ENCODE measurements around the gene ASAP3.
A peak's percentile ranks its signal among the peaks of the same experiment; 100 is the strongest.

The ASAP3 gene

DNA sequence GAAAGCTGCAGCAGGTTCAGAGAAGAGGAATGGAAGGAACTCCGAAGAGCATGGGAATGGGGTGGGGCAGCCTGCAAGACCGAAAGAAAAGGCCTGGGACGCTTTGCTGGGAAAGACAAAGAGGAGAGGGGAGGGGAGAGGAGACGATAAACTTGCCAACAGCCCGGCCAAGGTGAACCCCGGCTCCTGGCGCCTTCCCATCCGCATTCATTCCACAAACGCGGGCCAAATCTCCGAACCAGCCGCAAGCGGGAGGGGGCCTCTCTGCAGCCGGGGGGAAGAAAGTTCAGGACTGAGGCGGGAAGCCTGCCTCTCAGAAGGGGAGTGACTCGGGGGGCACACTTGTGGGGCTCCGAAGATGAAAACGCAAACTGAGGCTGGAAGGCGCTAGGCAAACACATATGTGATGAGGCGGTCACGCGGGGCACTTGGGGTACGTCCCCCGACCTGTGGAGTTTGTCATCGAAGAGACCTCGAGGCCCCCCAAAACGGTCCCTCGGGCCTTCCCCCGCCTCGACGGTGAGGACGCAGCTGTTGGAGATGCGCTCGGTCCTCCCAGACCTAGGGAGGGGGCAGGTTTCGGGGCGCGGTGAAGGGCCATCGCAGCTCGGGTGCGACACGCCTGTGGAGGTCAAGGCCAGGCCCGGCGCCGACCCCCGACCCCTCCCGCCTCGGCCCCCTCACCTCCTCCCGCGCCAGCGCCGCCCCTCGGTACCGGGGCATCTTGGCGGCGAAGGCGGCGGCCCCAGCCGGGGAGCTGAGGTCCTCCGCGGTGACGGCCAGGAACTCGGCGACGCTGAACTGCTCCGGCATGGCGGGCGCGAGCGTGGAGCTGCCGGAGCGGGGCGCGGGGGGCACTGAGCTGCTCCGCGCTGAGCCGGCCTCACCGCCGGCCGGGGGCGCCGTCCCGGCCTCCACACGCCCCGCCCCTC is at the start of gene ASAP3:
ASAP3 (minus strand) TSS at position 859 of the 932 bp plus-strand sequence; CDS start at position 813, 46 bp downstream.
- no peak for DNase-seq

DNA sequence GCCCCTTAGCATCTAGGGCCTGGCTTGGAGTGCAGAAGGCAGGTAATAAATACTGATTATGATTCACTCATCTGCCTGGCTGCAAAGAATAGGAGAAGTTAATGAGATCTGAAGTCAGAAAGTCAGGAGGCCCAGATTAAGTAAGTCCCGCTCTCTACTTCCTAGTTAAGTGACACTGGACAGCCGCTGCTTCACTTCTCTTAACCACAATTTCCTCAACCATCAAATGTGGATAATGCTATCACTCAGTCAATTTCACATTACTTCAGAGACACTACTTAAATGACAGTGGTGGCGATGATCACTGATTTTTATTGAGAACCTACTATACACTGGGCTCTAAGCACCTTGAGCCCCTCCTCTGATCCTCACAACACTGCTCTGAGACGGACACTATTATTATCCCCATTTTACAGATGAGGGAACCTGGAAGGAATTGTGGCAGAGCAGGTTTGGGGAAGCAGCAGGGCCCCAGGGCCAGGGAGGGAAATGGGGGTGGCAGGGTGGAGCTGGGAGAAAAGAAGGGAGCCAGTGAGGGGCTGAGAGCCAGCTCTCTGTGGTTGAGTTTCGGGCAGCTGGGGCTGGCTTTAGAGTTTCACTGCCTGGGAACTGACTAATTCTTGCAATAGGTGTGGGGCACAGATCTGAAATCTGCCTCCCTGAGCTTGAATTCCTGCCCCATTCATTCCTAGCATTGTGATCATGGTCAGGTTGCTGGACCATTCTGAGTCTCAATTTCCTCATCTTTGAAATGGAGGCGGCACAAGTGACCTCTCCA is 49.5 kb upstream of the ASAP3 start:
- no peak for DNase-seq

DNA sequence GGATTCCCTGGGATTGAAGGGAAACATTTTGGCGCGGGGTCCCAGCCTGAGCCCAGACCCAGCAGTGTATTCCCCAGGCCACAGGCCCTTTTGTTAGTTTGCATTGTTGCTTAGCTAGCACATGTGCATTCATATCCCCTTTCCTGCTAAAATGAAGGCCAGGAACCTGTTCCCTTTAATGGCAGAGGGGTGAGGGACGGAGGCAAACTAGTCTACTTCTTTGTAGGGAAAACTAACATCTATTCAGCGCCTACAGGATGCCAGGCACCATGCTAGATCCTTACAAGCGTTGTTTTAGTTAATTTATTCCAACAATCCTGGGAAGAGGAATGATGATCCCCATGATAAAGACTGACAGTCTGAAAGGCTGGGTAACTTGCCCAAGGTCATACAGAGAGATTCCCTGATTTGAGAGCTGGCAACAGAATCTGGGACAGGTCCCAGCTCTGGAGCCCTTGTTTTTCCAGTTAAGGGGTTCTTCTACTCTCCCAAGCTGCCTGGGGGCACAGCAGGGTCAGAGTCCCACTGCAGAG is 47.6 kb upstream of the ASAP3 start:
- DNase-seq, result no peak

DNA sequence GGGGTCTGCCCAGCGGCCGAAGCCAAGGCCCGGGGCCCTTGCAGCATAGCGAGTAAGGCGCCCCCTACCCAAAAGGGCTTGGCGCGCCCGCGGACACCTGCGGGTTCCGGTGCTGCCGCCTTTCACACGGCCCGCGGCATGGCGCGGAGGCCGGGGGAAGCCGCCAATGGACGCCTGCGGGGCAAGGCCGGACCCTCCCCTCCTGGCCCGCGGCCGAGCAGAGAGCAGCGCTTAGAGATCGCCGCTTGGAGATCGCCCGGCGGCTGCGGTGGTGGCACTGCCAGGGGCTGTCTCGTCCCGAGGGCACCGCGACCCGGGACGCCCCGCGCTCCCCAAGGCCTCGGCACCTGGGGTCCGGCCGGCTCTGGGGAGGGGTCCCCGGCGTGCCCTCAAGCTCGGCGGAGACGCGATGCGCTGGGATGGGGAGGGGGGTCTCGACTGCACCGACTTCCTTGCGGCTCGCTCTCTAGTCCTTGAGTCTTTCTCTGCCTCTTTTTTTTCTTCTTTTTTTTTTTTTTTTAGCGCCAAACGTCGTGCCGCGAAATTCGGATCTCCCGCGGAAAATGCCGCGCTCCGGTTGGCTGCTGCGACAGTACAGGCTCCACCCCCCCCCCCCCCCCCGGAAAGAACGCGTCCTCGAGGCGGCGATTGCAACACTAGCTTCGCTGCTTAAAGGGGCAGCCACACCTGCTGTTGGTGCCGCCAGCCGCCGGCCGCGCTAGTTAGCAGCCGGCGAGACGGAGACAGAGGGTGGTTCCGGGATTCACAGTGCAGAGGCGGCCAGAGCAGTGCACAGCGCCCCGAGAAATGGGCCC is 47.0 kb upstream of the ASAP3 start, which contains the start of gene E2F2:
E2F2 (minus strand) TSS at position 487 of the 815 bp plus-strand sequence; CDS start at position 47, 440 bp downstream.
- peak; percentile 66 to 71 for DNase-seq

DNA sequence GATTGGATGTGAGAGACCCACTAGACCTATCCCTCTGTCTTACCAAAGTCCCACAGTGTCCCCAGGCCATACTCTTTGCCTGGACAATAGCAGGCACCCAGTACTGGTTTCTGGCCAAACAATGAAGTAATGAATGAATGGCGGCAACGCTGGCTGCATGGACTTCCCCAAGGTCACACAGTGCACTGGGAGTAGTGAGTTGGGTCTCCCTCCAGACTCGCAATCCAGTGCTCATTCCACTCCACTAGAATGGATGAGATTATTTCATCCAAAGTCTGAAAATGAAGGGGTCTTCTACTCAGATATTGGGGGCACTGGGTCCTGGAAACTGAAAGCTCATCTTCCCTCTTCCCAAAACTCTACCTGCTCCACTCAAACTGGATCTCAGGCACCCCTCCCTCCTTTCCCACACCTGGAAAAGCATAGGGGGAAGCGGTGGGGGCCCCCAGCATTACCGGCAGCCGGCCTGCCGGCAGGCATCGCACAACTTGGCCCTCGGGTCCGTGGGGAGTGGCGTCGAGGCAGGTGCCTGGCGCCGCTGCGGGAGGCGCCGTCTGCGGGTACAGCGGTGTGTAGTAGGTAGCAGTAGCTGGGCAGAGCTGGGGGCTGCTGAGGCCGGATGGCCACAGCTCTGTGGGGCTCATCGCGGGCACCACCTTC is 46.2 kb upstream of the ASAP3 start:
- DNase-seq, result peak in 1 of 2 donors; percentile 28

DNA sequence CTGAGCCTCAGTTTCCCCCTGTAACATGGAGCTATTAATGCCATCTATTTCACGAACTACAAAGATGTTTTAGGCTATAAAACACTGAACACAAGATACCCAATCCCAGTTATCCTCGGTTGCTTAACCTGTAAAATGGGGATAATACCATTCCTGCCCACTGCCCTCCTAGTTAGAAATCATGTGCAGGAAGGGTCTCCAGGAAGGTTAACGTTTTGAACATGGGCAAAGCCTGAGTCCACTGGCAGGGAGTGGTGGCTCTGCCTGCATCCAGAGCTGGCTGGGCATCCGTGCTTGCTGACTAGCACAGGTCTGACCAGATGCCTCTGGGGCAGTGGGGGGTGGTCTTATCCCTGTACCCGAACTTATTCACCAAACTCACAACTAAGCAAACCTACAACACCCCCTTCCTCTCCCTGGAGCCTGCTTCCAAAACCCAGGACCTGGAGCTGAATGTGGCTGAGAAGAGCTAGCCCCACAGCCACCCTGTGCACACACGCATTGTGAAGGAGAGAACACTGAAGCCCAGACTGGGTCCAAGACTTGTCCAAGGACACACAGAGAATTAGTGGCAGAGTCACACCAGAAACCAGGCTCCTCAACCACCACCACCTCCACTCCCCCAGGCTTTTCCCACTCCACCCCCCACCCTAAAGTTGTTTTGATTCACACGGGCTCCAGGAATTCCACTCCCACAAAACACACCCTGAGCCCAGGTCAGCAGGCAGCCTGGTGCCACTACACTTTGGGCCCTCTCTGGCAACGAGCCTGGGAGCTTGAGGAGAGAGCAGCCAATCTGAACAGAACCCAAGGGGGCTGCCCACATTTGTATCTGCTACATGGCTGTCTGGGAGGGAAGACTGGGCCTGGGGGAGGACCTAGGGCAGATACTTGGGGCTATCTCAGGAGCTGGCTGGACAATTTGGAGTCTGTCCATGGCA is 45.4 kb upstream of the ASAP3 start:
- DNase-seq, result no peak

DNA sequence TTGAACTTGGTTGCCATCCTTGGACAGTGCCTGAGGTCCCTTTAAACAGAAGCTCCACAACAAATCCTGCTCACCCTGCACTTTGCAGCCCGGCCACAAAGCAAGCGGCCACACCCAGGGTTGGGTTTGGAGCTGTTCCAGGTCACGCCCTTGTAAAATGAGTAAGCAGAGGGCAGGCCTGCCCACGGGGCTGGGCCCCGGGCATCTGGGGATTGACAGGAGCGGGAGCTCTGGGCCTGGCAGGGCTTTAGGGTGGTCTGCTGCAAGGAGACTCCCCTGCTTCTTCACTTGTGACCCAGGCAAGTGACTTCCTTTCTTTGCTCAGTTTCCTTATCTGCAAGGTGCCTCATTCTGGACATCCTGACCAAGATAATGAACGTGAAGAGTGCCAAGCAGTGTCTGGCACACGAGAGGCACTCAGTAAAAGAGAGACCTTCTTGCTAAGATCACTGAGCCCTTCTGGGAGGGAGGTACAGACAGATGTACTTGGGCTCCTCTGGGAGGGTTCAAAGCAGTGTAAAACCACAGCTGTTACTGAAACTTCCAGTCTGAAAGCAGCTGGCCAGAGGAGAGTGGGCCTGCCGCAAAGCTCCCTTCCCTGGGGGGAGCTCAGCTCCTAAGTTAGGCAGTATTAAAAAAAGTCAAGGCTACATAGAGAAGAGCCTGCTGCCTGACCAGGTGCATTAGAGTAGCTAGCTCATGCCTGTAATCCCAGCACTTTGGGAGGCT is 44.4 kb upstream of the ASAP3 start:
- DNase-seq, result peak; percentile 74 to 79

DNA sequence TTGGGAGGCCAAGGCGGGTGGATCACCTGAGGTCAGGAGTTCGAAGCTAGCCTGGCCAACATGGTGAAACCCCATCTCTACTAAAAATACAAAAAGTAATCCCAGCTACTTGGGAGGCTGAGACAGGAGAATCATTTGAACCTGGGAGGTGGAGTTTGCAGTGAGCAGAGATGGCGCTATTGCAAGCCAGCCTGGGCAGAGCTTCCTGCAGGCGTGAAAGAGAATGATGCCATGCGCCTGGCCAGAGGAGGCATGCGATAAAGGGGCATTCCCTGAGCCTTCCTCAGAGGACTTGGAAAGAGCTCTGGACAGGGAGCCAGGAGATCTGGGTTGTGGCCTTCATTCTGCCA is 43.9 kb upstream of the ASAP3 start:
- no peak for DNase-seq

DNA sequence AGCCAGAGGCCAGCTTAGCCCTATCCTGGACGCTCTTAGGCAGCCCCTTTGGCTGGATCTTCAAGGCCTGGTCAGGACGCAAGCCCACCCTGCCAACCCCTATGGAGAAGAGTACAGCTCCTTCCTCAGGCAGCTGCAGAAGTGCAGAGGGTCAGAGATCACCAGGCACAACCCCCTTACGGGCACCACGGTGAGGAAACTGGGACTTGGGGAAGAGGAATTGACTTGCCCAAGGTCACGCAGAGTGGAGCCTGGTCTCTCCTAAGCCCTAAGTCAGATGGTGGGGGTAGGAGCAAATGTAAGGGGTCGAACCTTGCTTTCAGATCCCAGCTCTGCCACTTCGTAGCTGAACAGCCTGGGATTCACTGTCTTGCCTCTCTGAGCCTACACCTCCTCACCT is 43.4 kb upstream of the ASAP3 start:
- no peak for DNase-seq

DNA sequence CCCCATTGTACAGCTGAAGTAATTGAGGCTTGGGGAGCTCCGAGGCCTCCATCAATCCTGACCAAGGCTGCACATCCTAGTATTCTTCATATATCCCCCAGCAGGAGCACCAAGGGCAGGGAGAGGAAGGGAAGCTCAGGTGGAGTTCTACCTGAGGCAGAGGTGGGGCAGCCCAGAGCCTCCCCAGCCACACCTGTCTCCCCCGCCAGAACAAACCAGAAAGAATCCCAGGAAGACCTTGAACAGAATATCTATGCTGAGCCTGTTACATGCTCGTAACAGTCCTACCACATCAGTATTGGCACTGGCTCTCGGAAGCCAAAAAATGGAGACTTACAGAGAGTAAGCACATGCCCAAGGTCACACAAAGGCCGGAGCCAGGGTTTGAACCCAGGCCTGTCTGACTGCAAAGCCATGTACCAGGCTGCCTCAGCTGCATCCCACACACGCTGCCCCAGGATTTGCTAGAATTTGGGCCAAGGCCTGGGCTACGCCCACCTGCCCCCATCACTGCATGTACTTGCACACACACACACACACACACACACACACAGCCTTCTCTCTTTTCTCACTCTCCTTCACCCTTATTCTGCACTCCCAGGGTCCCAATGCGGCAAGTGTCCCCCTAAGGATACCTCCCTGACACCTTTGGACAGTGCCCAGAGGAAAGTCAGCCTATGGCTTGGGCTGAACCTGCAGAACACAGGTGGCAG is 42.5 kb upstream of the ASAP3 start:
- DNase-seq, result no peak

DNA sequence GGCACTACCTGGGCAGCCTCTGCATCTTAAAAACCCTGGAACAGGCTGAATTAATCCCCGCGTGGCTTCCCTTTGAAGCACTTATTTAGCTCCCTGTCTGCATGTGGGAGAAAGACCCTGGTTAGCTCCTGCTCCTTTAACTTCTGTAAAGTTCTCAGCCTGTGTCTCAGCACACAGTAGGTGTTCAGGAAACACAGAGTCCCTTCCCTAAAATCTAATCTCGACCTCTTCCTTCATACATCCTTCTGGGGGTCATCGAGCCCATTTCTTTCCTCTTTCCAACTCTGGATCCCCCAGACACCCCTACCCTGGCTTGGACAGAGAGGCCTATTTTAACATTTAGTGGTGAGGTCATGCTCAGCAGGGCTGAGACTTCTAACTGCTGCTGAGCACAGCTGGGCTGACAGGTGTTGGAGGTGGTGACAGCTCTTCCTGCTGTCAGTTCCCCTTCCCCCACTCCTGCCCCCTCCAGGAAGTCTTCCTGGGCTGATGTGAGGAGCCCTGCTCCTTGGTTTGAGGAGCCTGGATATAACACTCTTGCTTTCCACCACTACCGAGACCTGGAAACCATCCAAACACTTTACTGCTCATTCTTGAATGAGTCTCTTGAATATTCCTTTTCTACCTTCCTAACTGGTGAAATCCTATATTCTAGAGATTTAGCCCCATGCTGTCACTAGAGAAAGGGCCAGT is 41.7 kb upstream of the ASAP3 start:
- DNase-seq, result no peak

DNA sequence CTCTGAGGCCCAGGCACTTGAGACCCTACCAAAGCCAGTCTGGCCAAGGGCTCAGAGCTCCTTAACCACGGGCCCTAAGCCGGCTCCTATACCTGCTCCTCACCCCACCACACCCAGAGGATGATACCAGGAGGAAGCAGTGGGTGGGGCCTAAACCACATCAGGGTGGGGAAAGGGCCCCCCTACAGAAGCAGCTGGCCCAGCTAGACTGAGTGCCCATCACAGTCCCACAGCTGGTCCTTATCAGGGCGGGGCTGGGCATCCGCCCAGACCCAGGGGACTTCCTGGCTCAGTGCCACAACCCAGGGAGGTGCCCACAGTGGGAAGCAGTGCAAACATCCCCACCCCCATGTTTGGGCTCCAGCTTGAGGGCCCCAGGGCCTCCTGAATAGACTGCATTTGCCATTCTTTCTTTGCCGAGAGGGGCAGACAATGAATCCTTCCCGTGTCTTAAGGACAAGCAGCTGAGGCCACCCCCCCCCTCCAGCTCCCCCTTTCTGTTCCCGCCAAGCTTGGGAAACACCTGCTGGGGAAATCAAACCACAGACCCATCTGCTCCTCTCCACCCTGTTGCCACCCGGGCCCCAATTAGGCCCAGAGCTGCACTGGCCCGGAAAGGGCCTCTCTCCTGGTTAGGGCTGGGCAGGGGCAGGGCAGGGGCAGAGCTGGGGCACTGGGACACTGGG is 40.9 kb upstream of the ASAP3 start:
- no peak for DNase-seq

DNA sequence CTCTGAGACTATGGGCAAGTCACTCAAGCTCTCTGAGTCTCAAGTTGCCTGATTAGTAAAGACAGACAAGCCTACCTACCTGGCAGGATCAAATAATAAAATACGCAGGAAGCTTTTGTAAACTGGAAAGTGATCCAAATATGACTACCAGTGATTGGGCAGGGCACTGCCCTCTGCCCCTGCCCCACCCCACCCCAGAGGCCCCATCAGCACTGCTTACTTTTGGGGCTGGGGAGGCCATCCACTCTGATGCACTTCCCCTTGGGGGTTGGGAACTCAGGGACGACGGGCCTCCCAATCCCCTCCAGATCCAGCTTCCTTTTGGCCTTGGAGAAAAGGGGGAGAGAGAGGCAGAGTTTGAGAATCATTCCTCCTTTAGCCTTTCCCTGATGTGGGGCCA is 40.2 kb upstream of the ASAP3 start:
- no peak for DNase-seq

DNA sequence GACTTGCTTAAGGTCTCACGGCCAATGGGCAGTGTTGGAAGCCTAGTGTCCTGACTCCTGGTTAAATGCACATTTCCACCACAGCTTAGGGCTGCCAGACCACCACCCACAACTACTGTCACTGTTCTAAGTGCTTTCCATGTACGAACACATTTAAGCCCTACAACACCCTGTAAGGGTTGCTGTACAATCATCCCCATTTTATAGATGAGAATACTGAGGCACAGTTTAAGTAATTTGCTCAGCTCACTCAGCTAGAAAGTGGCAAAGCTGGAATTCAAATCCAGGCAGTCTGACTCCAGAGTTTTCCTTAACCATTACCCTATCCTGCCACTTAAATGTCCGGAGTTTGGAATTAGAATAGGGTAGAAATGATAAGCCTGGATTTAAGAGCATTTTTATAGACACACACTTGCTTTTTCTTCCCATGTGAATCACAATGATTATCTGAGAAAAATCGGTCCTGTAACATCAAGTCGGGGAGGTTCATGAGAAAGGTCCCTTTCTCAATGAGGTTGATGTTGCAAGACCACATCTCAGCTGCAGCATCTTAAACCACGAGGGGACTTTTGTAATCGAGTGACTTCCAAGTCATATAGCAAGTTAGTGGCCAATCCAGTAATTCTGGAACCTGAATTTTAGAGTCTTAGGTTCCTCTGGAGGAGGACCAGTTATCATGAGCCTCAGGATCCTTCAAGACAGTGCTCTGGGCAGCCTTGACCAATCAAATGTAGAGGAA is 38.4 kb upstream of the ASAP3 start:
- no peak for DNase-seq

DNA sequence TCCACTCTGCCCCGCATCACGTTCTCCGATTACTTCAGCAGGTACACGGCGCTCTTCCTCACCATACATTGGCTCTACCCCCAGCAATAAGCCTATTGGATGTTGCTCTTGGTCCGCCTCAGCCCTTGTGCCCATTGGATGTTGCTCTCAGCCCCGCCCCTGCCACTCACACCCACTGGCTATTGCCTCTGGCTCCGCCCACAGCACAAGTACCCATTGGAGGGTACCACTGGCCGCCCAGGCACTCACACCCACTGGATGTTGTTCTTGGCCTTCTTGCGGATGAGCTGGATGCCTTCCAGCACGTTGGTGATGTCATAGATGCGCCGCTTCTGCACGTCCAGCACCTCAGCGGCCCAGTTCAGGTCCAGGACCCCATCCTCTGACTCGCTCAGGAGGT is 37.6 kb upstream of the ASAP3 start:
- no peak for DNase-seq

DNA sequence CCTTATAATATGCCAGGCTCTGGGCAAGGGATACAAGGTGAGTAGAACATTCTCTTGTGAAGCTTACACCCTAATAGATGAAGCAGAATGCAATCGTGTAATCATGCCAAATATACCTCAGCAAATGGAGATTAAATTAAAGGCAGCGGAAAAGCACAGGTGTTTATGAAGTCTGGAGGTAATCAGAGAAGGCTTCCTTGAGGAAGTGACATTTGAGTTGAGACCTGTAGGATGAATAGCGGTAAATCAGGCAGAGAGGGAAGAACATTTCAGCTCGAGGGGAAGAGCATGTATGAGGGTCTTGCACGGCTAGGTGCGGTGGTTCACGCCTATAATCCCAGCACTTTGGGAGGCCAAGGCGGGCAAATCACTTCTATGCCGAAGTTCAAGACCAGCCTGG is 33.6 kb upstream of the ASAP3 start:
- no peak for DNase-seq

DNA sequence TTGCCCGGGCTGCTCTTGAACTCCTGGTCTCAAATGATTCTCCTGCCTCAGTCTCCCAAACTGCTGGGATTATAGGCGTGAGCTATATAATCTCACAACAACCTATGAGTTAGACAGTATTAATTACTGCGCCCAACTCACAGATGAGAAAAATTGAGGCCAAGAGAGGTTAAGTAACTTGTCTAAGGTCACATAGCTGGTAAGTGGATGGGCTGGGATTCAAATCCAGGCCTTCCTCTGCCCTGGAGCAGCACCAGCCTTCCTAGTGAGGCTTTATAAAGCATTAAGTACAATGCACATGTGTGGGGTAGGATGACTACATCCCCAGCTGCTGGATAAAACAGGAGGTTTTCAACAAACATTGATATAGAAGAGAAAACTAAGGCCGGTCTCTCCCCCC is 31.9 kb upstream of the ASAP3 start:
- DNase-seq, result no peak

All from stimulated activated CD4-positive, alpha-beta T cell treated with anti-CD3 and anti-CD28 coated beads, Interleukin-2, amount 100 ng/mL, for 48 hours (primary cell).